ENCODE data around the gene ZBTB5.

ZBTB5 gene

DNA sequence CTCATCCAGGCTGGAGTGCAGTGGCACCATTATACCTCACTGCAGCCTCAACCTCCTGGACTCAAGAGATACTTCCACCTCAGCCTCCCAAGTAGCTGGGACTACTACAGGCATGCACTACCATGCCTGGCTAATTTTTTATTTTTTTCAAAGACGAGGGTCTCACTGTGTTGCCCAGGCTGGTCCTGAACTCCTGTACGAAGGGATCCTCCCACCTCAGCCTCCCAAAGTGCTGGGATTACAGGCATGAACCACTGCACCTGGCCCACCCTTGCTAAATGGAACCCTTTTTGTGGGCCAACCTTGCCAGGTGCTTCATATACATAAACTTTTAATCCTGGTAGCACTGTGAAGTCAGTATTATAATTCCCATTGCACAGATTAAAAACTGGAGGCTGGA is 41.7 kb downstream of the ZBTB5 start:
- DNase-seq = no peak

DNA sequence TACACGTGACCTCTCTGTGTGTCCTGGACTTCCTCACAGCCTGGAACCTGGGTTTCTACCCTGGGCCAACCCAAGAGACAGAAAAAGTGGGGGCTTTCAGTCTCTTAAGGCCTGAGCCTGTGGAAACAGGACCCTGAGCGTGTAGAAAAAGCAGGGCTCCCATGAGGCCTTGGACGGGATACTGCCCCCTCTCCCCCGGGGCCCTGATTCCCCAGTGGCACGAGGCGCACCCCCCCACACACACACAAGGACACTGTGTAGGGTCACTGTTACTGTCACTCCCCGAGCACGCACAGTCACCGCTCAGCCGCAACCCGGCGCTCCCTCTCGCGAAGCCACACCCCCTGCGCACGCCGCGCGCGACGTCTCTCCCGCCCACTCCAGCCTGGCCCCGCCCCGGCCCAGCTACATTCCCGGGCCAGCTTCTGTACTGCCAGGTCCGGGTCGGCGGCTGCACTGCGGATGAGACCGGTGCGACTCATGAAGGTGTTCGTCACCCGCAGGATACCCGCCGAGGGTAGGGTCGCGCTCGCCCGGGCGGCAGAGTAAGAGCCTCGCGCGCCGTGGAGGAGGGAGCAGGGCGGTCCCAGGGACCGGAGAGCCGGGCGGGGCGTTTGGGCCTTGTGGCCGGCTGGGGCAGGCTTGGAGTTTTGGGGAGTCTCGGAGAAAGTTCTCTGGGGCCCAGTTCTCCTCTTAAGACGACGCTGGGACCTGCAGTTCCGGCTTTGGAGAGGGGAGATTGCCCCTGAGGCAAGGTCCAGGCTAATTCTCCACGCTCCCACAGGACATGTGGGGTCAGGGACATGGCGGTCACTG is 42.8 kb downstream of the ZBTB5 start, which contains the start of gene GRHPR:
Gene GRHPR (plus strand): TSS at position 408 of the 816 bp plus-strand sequence. CDS start 55 bp downstream, at position 463.
- peak; percentile 82 for DNase-seq

- DNase-seq = no peak
Observed at GRCh38 chr9:37421914-37422288, 43.3 kb downstream of the ZBTB5 start.

- DNase-seq = no peak
Observed at GRCh38 chr9:37420271-37421215, 44.7 kb downstream of the ZBTB5 start.

GRCh38 chr9:37419204-37419603 is 46.0 kb downstream of the ZBTB5 start:
- DNase-seq = no peak

- no peak for DNase-seq
Observed at GRCh38 chr9:37417857-37418618, 47.2 kb downstream of the ZBTB5 start.

DNA sequence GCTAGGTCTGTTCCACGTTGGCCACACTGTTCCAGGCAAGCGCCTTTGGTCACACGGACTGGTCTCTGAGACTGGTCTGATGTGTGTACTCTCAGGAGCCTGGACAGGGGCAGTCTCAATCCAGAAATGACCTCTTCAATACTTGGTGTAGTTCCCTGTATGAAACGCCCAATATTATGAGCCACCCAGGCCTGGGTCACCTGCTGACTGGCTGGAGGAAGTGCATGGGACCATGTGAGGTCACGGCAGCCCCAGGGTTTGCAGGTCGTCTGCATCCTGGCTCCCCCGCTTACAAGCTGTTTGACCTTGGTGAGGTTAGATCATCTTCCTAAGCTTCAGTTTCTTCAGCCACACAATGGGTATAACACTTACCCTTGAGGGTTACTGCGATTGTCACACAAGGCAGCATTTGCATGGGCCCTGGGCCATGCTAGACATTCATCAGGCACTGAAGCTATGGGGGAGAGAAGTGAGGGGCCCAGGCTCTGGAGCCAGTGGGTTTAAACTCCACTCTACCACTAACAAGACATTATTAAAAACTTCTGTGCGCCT is 47.9 kb downstream of the ZBTB5 start:
- no peak for DNase-seq

DNA sequence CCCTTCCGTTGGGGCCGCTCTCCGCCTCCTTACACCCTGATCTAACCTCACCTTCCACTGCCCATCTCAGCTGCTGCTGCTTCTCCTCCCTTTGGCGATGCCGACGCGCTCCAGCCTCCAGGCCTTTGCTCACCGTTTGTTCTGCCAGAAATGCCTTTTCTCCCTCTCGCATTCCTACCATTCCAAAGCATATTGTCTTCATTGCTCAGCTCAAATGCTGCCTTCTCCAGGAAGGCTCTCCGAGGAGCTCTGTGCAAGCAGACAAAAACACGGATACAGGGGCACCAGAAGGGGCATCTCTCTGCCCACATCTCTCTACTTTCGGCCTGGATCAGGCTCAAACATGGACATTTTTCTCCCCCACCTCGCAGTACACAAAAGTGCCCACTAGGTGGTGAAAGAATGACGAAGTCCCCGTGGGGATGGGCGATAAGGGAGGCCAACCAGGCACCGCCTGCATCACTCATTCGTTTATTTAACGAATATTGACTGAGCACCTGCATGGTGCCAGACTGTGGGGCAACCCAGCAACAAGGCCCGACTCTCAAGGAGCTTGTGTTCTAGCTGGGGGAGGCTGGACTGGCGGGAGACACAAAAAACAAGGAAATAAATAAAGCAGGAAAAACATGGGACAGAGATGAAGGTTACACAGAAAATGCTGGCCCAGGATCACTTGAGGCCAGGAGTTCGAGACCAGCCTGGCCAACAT is 50.1 kb downstream of the ZBTB5 start:
- DNase-seq = peak; percentile 70

- no peak for DNase-seq
Observed at GRCh38 chr9:37414503-37414943, 50.7 kb downstream of the ZBTB5 start.

DNA sequence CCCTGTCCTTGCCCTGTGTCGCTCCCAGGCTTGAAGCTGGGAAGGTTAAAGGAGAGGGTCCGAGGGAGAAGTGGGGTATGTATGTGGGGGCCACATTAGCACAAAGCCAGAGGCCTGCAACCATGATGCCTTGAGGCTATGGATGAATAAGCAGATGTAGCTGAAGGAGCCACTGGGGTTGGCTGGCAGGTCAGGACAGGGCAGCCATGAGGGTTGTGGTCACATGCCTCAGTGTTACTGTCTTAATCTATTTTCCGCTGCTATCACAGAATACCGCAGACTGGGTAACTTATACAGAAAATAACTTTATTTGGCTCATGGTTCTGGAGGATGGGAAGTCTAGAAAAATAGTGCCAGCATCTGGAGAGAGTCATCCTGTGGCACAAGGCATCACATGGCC is 51.9 kb downstream of the ZBTB5 start:
- DNase-seq = no peak

DNA sequence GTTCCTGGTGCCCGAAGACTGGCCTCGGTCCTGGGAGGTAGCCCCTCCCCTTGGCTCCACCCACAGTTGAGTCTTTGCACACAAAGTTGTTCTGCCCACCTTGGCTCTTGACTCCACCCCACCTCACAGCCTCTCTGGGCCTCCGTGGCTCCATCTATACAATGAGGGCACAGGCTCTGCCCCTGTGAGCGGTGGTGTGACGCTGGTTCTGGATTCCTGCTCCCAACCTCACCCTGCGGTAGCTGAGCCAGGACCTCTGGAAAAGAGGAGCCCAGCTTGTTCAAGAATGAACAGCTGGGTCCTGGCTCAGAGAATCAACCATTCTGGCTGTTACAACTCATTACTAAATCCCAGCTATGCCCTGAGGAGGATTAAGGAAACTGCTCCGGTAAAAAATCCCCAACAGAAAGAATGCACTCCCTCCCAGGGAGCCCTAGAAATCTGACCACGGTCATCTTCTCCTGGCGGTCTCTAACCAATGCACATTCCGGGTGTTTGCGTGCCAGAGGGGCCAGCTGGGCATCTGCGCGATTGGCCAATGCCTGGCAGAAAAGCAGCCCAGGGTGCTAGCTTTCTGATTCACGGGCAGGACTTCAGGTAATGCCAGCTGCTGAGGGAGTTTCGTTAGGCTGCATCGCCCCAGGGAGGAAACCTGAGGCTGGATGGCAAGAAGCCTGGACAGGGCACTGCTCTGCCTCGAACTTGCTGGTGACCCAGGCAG is 52.7 kb downstream of the ZBTB5 start:
- no peak for DNase-seq

DNA sequence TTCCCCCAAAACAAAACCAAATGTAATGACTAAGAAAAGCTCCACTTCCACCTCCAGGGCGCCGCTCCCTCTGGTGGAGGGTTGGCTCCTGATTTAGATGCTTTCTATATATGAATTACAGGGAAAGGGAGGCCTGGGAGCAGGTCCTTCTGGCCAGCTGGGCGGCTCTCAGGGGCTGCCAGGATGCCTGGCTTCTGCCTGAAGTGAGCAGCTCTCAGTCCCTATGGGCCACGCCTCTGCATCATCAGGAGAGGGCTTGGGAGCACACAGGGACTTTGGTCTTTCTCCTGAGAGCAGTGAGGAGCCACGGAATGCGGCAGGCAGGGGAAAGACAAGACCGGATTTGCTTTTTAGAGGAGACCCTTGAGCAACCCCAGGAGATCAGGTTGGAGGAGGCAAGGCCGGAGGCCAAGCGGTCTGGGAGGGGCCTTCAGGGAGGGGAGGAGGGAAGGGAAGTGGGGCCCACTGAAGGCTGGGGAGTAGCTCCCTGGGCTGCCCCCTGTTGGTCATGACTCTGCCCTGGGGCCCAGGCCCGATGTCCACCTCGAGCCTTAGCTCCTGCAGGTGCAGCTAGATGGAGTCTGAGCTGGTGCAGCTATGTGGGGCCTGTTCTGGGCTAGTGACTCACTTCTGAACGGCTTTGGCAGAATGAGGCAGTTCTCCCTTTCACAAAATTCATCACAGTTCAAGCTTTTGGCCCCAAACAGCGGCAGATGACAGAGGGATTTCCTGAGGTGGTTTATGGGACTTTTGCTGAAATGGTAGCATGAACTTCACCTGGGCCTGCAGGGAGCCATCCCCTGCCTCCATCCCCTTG is 54.1 kb downstream of the ZBTB5 start:
- DNase-seq = no peak

GRCh38 chr9:37410354-37410861 is 54.8 kb downstream of the ZBTB5 start:
- no peak for DNase-seq

DNA sequence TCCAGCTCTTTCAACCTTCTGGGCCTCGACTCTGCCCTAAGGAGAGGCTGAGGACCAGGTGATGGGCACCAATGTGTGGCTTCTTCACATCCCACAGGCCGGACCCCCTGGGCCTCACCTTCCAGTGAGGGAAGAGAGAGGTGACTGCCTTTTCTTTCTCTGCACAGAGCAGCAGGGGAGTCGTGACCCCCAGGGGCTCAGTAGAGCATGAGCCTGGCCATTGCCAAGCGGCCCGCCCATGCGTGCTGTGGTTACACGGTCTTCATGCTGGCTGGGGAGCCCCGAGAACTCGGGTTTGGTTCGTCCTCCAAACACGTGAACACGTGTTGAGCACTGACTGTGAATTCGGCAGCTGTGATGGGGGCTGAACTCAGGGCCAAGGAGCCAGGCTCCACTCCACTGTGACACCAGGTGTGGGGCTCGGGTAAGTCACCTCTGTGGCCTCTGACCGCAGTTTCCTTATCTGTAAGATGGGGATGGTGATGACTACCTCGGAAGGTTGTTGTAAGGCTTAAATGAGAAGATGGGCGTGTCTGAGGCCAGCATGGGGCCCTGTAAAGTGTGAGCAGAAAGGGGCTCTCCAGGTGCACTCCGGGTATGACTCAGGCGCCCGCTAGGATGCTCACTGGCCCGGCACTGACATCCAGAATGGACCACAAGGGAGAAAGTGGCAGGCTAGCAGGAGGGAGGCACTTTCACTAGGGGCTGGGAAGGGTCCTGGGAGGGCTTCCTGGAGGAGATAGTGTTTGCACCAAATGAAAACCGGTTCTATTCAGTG is 56.1 kb downstream of the ZBTB5 start:
- DNase-seq = peak; percentile 46

DNA sequence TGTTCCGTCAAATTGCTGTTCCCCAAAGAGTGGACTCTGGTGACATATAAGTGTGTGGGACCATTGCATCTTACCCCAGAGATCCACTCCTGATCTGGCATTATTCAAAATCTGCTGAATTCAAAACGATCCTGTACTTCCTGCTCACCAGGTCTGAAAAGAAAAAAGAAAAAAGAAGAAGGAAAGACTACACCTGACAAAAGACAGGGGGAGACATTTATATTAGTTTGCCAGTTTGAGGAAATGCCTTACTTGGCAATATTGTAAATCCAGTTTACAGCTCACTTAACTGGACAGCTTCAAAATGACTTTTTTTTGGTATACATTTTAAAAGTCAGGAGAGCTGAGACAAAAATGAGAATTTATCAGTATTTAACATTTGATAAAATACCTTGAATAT is 57.8 kb downstream of the ZBTB5 start:
- no peak for DNase-seq

DNA sequence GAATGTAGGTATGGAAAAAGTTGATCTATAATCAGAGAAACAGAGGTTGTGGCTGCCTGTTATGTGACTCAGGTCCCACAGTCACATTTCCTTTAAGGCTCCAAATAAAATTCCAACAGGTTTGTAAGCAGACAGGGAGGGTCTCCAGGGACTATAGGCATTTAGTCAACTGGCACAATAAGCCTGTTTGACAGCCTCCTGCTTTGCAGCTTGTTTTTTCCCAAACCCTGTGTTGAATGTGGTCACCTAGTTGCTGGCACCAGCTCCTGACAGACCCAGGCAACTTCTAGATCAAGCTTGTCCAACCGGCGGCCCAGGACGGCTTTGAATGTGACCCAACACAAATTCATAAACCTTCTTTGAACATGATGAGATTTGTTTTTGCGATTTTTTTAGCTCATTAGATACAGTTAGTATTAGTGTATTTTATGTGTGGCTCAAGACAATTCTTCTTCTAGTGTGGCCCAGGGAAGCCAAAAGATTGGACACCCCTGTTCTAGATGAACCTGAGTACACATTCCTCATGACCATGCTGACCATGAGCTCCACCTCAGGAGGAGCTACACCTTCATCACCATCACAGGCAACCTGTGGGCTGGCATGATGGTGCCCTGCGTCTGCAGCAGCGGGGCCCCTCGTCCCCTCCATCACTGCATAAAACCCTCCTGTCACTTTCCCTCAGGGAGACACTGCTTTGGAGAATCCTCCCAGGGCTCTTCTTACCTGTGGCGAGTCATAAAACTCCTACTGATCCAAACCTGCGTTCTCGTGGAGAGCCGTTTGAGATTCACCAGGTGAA is 58.4 kb downstream of the ZBTB5 start:
- no peak for DNase-seq

GRCh38 chr9:37405764-37406380 is 59.4 kb downstream of the ZBTB5 start:
- DNase-seq = no peak

- no peak for DNase-seq
Observed at GRCh38 chr9:37405350-37405749, 59.9 kb downstream of the ZBTB5 start.

Data from effector CD4-positive, alpha-beta T cell (primary cell).